ENCODE data around the gene SPAG4.

The SPAG4 gene

DNA sequence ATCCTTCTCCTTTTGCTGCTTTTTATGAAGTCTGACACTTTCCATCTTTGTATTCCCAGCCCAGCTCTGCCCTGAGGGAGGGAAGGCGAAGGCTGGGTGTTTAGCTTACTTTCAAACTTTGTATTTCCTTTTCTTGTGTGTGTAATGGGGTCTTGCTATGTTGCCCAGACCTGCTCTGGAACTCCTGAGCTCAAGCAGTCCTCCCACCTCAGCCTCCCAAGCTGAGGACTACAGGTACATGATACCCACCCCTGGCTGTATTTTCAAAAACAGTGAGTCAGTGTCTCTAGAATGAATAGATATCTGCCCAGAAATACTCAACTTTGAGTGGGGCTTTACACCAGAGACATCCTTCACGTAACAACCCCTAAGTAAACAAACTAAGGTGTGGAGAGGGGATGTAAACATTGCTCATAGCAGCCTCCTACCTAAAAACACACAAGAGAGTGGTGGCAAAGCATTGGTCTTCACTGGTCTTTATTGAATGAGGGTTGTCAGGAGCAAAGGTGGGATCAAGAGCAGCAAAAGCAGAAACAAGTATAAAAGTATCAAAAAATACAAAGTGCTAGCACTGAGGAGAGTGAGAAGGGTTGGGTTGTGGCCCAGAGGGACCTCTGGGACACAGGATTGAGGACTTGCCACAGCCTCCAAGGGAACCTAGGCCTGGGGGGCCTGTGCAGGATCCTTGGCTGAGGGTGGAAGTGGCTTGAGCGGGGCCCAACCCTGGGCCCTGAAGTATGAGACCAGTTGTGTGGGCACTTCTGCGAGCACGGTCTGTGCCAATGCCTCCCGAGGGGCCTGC lies 10.2 kb downstream of the SPAG4 start:
- DNase-seq, result no peak

- DNase-seq, result no peak
Measured at GRCh38 chr20:35626386-35627001, 10.9 kb downstream of the SPAG4 start.

- no peak for DNase-seq
Measured at GRCh38 chr20:35627121-35627520, 11.5 kb downstream of the SPAG4 start.

GRCh38 chr20:35629427-35630145 lies 14.0 kb downstream of the SPAG4 start:
- DNase-seq, result no peak

DNA sequence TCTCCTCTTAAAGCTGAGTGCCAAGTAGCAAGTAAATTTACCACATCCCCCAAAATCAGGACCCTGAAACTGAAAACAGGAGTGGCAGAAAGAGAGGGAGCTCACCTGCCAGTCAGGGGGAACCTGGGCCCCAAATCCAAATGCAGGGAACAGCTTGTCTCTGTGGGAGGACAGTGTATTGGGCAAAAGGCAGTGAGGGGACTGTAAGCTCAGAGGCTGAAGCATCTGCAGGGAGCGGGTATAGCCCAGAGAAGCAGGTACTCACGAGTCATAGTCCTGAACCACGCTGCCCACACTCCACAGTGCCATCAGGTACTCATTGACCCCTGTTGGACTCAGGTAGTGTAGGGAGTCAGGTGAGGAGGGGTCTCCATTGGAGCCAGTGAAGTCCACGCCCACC lies 15.0 kb downstream of the SPAG4 start:
- DNase-seq, result no peak

GRCh38 chr20:35632539-35633115 lies 17.0 kb downstream of the SPAG4 start:
- DNase-seq, result no peak

DNA sequence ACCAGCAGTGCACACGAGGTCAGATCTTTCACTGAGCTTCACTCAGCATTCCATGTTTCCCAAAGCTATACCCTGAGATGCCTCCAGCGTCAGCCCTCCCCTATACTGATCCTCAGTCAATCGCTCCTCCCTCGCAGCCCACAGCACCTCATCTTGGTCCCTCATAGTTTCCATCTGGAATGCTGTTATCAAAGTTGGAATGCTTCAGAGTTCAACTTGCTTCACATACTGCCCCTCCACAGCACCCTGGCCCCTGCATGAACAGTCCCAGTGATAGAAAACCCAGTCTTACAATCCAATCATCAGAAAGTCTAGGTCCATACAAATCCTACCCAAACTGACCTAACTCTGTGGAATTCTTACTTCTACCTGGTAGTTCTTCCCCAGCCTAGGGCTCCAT lies 20.0 kb downstream of the SPAG4 start:
- no peak for DNase-seq

- no peak for DNase-seq
Measured at GRCh38 chr20:35636095-35636494, 20.5 kb downstream of the SPAG4 start.

- DNase-seq, result no peak
Measured at GRCh38 chr20:35637276-35637675, 21.6 kb downstream of the SPAG4 start.

DNA sequence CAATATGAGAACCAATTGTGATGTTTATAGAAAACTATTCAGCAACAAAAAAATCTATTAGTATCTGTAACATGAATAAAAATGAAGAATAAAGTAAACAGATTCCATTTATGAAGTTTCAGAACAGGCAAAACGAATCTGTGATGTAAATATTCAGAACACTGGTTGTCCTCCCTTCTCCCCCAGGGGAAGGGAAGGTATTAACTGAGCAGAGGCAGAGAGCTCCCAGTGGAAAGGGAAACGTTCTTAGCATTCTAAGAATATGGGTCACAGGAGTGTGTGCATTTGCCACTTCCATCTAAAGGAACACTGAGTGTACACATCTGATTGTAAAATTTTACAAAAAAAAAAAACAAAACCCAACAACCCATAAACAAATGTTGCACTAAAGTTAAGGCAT lies 23.1 kb downstream of the SPAG4 start:
- DNase-seq, result no peak

GRCh38 chr20:35640724-35641123 lies 25.1 kb downstream of the SPAG4 start:
- no peak for DNase-seq

DNA sequence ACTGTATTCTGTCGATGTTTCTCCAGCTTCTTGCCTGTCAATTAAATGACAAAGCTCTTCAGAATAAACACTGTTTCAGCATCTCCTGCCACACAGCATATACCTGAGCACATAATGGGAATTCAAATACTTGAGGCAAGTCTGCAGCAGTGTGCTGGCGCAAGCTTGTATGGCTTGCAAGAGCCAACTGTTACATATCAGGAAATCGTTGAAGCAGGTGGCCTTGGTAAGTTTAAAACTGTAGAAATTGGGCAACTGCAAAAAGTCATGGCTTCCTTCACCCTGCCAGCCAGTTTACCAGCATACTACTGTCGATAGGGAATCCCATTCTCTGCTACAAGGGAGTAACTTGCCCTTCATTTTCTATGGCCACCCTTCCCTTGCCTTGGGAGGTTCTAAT lies 26.1 kb downstream of the SPAG4 start:
- DNase-seq, result no peak

- DNase-seq, result no peak
Measured at GRCh38 chr20:35643045-35643444, 27.4 kb downstream of the SPAG4 start.

- DNase-seq, result no peak
Measured at GRCh38 chr20:35644806-35645205, 29.2 kb downstream of the SPAG4 start.

GRCh38 chr20:35648836-35649235 lies 33.2 kb downstream of the SPAG4 start:
- DNase-seq, result no peak

GRCh38 chr20:35650632-35651031 lies 35.0 kb downstream of the SPAG4 start:
- no peak for DNase-seq

GRCh38 chr20:35651958-35652357 lies 36.3 kb downstream of the SPAG4 start:
- no peak for DNase-seq

- DNase-seq, result no peak
Measured at GRCh38 chr20:35652641-35653429, 37.2 kb downstream of the SPAG4 start.

- no peak for DNase-seq
Measured at GRCh38 chr20:35653430-35653734, 37.8 kb downstream of the SPAG4 start.

- no peak for DNase-seq
Measured at GRCh38 chr20:35653893-35654292, 38.3 kb downstream of the SPAG4 start.

GRCh38 chr20:35654415-35654814 lies 38.8 kb downstream of the SPAG4 start:
- DNase-seq, result no peak

GRCh38 chr20:35657271-35657670 lies 41.6 kb downstream of the SPAG4 start:
- no peak for DNase-seq

All from activated CD4-positive, alpha-beta T cell treated with anti-CD3 and anti-CD28 coated beads for 4 hours (primary cell).